Measurements from ENCODE around the gene NPPA.

Gene NPPA

GRCh38 chr1:11797525-11798216 lies 49.9 kb downstream of the NPPA start:
- DNase-seq (ENCODE audit: low read depth in 1 of 2, low spot score in 1 of 2) = no peak
- no peak for TF ChIP-seq JUND (IDR thresholded peaks at IDR 0.05; ENCODE audit: low read depth)
- in situ Hi-C loops (cut with HindIII; ENCODE audit: low pct_unique_long_range_greater_than_20kb, low sequenced_read_pairs) = no loop called here

- no peak for DNase-seq (ENCODE audit: low read depth in 1 of 2, low spot score in 1 of 2)
- no peak for TF ChIP-seq JUND (IDR thresholded peaks at IDR 0.05; ENCODE audit: low read depth)
- in situ Hi-C loops (cut with HindIII; ENCODE audit: low pct_unique_long_range_greater_than_20kb, low sequenced_read_pairs) = no loop called here
Observed at GRCh38 chr1:11796036-11796828, 51.4 kb downstream of the NPPA start.

Measured in T47D (cell line).